Natural killer cell (primary cell): ENCODE data around the gene TREM2. TPM values are rescaled to one million over a fixed set of nuclear protein-coding genes. Genes with fewer than 3 reads are reported as not detected.
A peak's percentile ranks its signal among the peaks of the same experiment; 100 is the strongest.

Experiments used
- ATAC-seq, 3 donors: fragments of 150-1000 bp in 2 of 3; fragments of 200-7000 bp in 1 of 3; cut with Tn5 transposase; 1 replicate in 1 of 3; 2 replicates in 2 of 3; pipeline ENCODE4 v1.10.0; 2021; ENCODE audit warnings: mild to moderate bottlenecking in 2 of 3, moderate library complexity in 2 of 3
- DNase-seq, 2 donors: peaks; one replicate each; pipeline versions ENCODE4 v3.0.0 to v3.0.0-alpha.2; 2013 to 2021; ENCODE audit warnings: mixed read lengths in 1 of 2
- H3K27ac ChIP-seq: one replicate; pipeline ENCODE4 v1.5.1; 2013; ENCODE audit warnings: mild to moderate bottlenecking, low read length
- H3K27me3 ChIP-seq: one replicate; pipeline ENCODE4 v1.6.1; 2013; ENCODE audit warnings: low read length; ENCODE audit not compliant: control insufficient read depth, insufficient read depth
- H3K36me3 ChIP-seq: one replicate; pipeline ENCODE4 v1.6.1; 2013; ENCODE audit warnings: low read length; ENCODE audit not compliant: control insufficient read depth, insufficient read depth
- H3K4me1 ChIP-seq: one replicate; pipeline ENCODE4 v1.6.1; 2013; ENCODE audit warnings: low read length; ENCODE audit not compliant: control insufficient read depth, insufficient read depth
- H3K4me3 ChIP-seq: one replicate; pipeline ENCODE4 v1.5.1; 2013; ENCODE audit warnings: low read length
- H3K9me3 ChIP-seq: one replicate; pipeline ENCODE4 v1.6.1; 2013; ENCODE audit warnings: low read length; ENCODE audit not compliant: control insufficient read depth, insufficient read depth
- H3K27ac Mint-ChIP-seq, 2 donors: one replicate each; pipeline ENCODE4 v1.8.0; 2022; ENCODE audit warnings: mild to moderate bottlenecking in 2 of 2, mixed read lengths in 2 of 2, moderate library complexity in 1 of 2
- H3K27me3 Mint-ChIP-seq, 2 donors: one replicate each; pipeline ENCODE4 v1.8.0; 2022; ENCODE audit warnings: low read depth in 2 of 2, mixed read lengths in 2 of 2
- H3K36me3 Mint-ChIP-seq: one replicate; pipeline ENCODE4 v1.8.0; 2022; ENCODE audit warnings: mixed read lengths
- H3K4me1 Mint-ChIP-seq, 2 donors: one replicate each; pipeline ENCODE4 v1.8.0; 2022; ENCODE audit warnings: mixed read lengths in 2 of 2
- H3K4me3 Mint-ChIP-seq: one replicate; pipeline ENCODE4 v1.8.0; 2022; ENCODE audit warnings: mild to moderate bottlenecking, moderate library complexity, mixed read lengths
- H3K9me3 Mint-ChIP-seq, 2 donors: one replicate each; pipeline ENCODE4 v1.8.0; 2022; ENCODE audit warnings: mixed read lengths in 2 of 2
- CTCF ChIP-seq: fragments of 200-600 bp; IDR thresholded peaks from one replicate; pipeline ENCODE4 v1.8.0; 2022; ENCODE audit warnings: antibody characterized with exemption
- WGBS: methylation state at CpG from one replicate; pipeline ENCODE4 v1.1.7; 2013; ENCODE audit warnings: missing lambda C conversion rate; ENCODE audit not compliant: insufficient coverage; 5-methylcytosine and 5-hydroxymethylcytosine counted together
- intact Hi-C: fragments of 100-400 bp; cut with micrococcal nuclease; formaldehyde crosslinking; loops from one replicate; pipeline ENCODE4 v1.14.2; 2022
- total RNA-seq, 4 donors: library from RNA; stranded (reverse); fragments of 120-200 nt in 1 of 4; gene quantifications; one replicate each; pipeline versions ENCODE4 v1.2.3 to v1.2.4, GENCODE V29; 2013 to 2022

TREM2 gene
- total RNA-seq, 3 donors from 2014 or later (not counting 1 experiment from before 2014, with no cell fraction given): not detected

GRCh38 chr6:41194386-41194785 lies 31.5 kb upstream of the TREM2 start:
- Mint-ChIP-seq H3K36me3 (no peaks in the 10 kb centered on the region), H3K27me3 (no peaks in the 10 kb centered on the region), H3K9me3 (peaks cover 0 to 2% of the 10 kb centered on the region in 2 donors), H3K4me1 (peaks cover 42 to 45% of the 10 kb centered on the region in 2 donors), H3K27ac (peak overlapping the region in 1 of 2 donors; percentile 13), H3K4me3 (no peak overlapping the region)
- H3K36me3 ChIP-seq: no peaks in the 10 kb centered on the region
- H3K4me1 ChIP-seq: peaks cover 11% of the 10 kb centered on the region
- H3K27ac ChIP-seq: no peak overlapping the region
- no peak for TF ChIP-seq CTCF
- no peaks in the 10 kb centered on the region for H3K27me3 ChIP-seq
- intact Hi-C loops: no loop called here
- ATAC-seq (no peak), DNase-seq (no peak)
- peaks cover 8% of the 10 kb centered on the region for H3K9me3 ChIP-seq
- 99% methylated on average over 3 of the region's 3 CpGs for WGBS
- H3K4me3 ChIP-seq: no peak overlapping the region

DNA sequence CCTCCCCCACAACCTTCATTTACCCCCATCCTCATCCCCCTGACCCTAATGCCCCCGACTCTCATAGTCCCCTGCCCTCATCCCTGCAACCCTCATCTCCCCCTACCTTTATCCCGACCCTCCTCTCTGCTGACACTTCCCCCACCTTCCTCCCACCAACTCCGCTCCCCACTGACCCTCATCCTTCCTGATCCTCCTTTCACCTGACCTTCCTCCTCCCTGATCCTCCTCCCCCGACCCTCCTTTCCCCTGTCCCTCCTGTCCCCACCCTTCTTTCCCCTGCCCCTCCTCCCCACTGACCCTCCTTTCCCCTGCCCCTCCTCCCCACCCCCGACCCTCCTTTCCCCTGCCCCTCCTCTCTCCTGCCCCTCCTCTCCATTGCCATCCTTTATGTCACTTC lies 31.0 kb upstream of the TREM2 start:
- Mint-ChIP-seq H3K36me3 (no peaks in the 10 kb centered on the region), H3K4me3 (no peak overlapping the region), H3K9me3 (peaks cover 0 to 2% of the 10 kb centered on the region in 2 donors), H3K27ac (peak overlapping the region in 1 of 2 donors; percentile 13), H3K27me3 (no peaks in the 10 kb centered on the region), H3K4me1 (peaks cover 42 to 45% of the 10 kb centered on the region in 2 donors)
- H3K4me1 ChIP-seq: peaks cover 10% of the 10 kb centered on the region
- TF ChIP-seq CTCF: no peak
- ATAC-seq (no peak), DNase-seq (no peak)
- H3K27ac ChIP-seq: no peak overlapping the region
- intact Hi-C loops: no loop called here
- H3K27me3 ChIP-seq: no peaks in the 10 kb centered on the region
- no peak overlapping the region for H3K4me3 ChIP-seq
- H3K36me3 ChIP-seq: no peaks in the 10 kb centered on the region
- WGBS: 82% methylated on average over 4 of the region's 5 CpGs
- H3K9me3 ChIP-seq: peaks cover 8% of the 10 kb centered on the region

- H3K27ac ChIP-seq: no peak overlapping the region
- no peaks in the 10 kb centered on the region for H3K36me3 Mint-ChIP-seq
Observed at GRCh38 chr6:41193171-41193734, 30.3 kb upstream of the TREM2 start.

More at GRCh38 chr6:41193171-41193734, 30.3 kb upstream of the TREM2 start:
- intact Hi-C loops: no loop called here
- peak overlapping the region; percentile 10 to 11 for H3K27ac Mint-ChIP-seq
- Histone ChIP-seq H3K36me3 (no peaks in the 10 kb centered on the region), H3K27me3 (no peaks in the 10 kb centered on the region), H3K9me3 (peaks cover 8% of the 10 kb centered on the region), H3K4me3 (no peak overlapping the region), H3K4me1 (peaks cover 16% of the 10 kb centered on the region)
- H3K27me3 Mint-ChIP-seq: no peaks in the 10 kb centered on the region
- TF ChIP-seq CTCF: no peak
- 95% methylated on average over 4 of the region's 5 CpGs for WGBS
- peaks cover 41 to 48% of the 10 kb centered on the region in 2 donors for H3K4me1 Mint-ChIP-seq
- ATAC-seq (no peak), DNase-seq (no peak)
- H3K9me3 Mint-ChIP-seq: peaks cover 0 to 2% of the 10 kb centered on the region in 2 donors
- no peak overlapping the region for H3K4me3 Mint-ChIP-seq
